IPS-15b (cell line): ENCODE measurements around the gene GRK7.
"Not testable (repeated sequence)": the region's sequence is repeated elsewhere in the genome, so short reads cannot be mapped to it uniquely, and the experiment has no call there.

Experiments used
- H3K27me3 ChIP-seq: one replicate; pipeline ENCODE4 v1.6.1; 2013; ENCODE audit warnings: low read length; ENCODE audit not compliant: control insufficient read depth, insufficient read depth
- H3K36me3 ChIP-seq: one replicate; pipeline ENCODE4 v1.6.1; 2013; ENCODE audit warnings: low read length; ENCODE audit not compliant: control insufficient read depth, insufficient read depth
- H3K4me1 ChIP-seq: one replicate; pipeline ENCODE4 v1.6.1; 2013; ENCODE audit warnings: mild to moderate bottlenecking, low read length; ENCODE audit not compliant: control insufficient read depth, insufficient read depth
- H3K4me3 ChIP-seq: one replicate; pipeline ENCODE4 v1.5.1; 2013; ENCODE audit warnings: low read depth, low read length
- H3K9ac ChIP-seq: one replicate; pipeline ENCODE4 v1.6.1; 2013; ENCODE audit warnings: low read depth, mild to moderate bottlenecking, low read length
- H3K9me3 ChIP-seq: one replicate; pipeline ENCODE4 v1.6.1; 2013; ENCODE audit warnings: mild to moderate bottlenecking, low read length; ENCODE audit not compliant: control insufficient read depth, insufficient read depth

The GRK7 gene

DNA sequence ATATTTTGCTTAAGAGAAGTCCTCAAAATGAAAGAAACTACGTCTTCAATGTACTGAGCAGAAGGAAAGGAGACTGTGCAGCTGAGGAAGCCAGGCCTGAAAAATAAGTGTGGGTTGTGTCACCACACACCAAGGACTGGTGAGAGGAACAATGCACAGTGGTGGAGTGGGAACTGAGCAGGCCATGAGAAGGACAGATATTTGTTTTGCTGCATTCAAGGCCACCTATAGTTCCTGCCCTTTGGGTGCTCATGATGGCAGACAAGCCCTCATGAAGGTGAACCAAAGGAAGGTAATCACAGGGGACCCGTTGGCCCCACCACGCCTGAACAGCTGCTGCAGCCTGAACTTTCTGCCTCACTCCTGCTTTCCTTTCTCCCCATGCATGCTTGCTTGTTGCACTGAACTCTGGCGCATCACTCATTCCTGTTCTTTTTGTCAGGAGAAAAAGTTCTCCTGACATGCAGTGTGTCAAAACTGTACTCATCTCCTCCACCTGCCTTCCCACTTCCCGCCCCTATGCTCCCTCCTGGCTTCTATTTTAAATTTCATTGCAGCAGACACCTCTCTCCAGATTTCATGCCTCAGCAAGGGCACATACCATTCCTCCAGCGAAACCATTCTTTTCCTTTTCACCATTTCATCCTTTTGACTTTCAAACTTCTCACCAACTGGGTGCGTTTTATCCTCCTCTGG, 27.3 kb upstream of the GRK7 start:
- Histone ChIP-seq H3K4me1 (peaks cover 6% of the 10 kb centered on the region), H3K9me3 (no peaks in the 10 kb centered on the region), H3K36me3 (peaks cover 2% of the 10 kb centered on the region), H3K27me3 (no peaks in the 10 kb centered on the region), H3K4me3 (no peak overlapping the region), H3K9ac (no peak overlapping the region)

DNA sequence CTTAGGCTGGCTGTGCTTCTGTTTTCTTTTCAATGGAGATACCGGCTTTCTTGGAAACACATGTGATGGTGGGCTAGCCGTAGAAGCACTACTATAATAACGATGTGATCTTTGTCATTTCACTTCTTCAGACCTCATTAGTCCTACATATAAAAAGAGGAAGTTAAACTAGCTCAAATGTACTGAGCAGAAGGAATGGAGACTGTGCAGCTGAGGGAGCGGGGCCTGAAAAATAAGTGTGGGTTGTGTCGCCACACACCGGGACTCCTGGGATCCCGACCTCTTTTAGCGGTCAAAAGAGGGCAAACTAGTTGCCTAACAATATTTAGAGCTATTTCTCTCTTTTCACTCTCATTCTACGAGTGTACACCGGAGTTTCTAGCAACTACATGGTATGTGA, 26.1 kb upstream of the GRK7 start:
- Histone ChIP-seq H3K4me1 (peaks cover 6% of the 10 kb centered on the region), H3K27me3 (no peaks in the 10 kb centered on the region), H3K36me3 (peaks cover 2% of the 10 kb centered on the region), H3K9ac (no peak overlapping the region), H3K9me3 (no peaks in the 10 kb centered on the region), H3K4me3 (no peak overlapping the region)

GRCh38 chr3:141737678-141738021, 25.6 kb upstream of the GRK7 start:
- peak overlapping the region; percentile 41 for H3K4me3 ChIP-seq
- no peaks in the 10 kb centered on the region for H3K9me3 ChIP-seq
- peaks cover 6% of the 10 kb centered on the region for H3K4me1 ChIP-seq
- peaks cover 2% of the 10 kb centered on the region for H3K36me3 ChIP-seq
- no peaks in the 10 kb centered on the region for H3K27me3 ChIP-seq
- no peak overlapping the region for H3K9ac ChIP-seq

GRCh38 chr3:141738022-141738890, 25.0 kb upstream of the GRK7 start, which contains the start of gene RNF7:
RNF7 (plus strand) TSS chr3:141738298; CDS start chr3:141738342, 44 bp downstream.
- H3K9me3 ChIP-seq, result no peaks in the 10 kb centered on the region
- H3K4me1 ChIP-seq, result peaks cover 7% of the 10 kb centered on the region
- peak within 1 kb of the TSS; percentile 99 for H3K9ac ChIP-seq
- H3K4me3 ChIP-seq, result peak within 1 kb of the TSS; percentile 98
- no peaks in the 10 kb centered on the region for H3K27me3 ChIP-seq
- H3K36me3 ChIP-seq, result peaks cover 2% of the 10 kb centered on the region

- H3K27me3 ChIP-seq, result no peaks in the 10 kb centered on the region
- peaks cover 2% of the 10 kb centered on the region for H3K36me3 ChIP-seq
- H3K9me3 ChIP-seq, result no peaks in the 10 kb centered on the region
- peak overlapping the region; percentile 99 for H3K9ac ChIP-seq
- H3K4me3 ChIP-seq, result peak overlapping the region; percentile 98
- H3K4me1 ChIP-seq, result peaks cover 7% of the 10 kb centered on the region
Observed at GRCh38 chr3:141738891-141739363, 24.3 kb upstream of the GRK7 start.

DNA sequence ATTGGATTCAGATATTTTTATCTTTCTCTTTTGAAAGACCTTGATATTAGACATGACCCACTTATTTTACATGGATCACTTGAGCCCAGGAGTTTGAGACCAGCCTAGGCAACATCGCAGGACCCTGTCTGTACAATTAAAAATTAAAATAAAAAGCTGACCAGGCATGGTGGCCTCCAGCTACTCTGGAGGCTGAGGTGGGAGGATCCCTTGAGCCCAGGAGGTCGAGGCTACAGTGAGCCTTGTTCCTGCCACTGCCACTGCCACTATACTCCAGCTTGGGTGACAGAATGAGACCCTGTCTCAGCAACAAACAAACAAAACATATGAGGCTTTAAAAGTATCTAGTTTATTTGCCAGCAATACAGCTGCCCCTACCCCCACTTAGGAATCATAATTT, 23.5 kb upstream of the GRK7 start:
- Histone ChIP-seq H3K36me3 (peaks cover 2% of the 10 kb centered on the region), H3K9me3 (no peaks in the 10 kb centered on the region), H3K4me3 (peak overlapping the region; percentile 98), H3K4me1 (peaks cover 7% of the 10 kb centered on the region), H3K9ac (no peak overlapping the region), H3K27me3 (no peaks in the 10 kb centered on the region)

GRCh38 chr3:141740349-141740748, 22.9 kb upstream of the GRK7 start:
- H3K9me3 ChIP-seq, result no peaks in the 10 kb centered on the region
- H3K9ac ChIP-seq, result no peak overlapping the region
- peaks cover 7% of the 10 kb centered on the region for H3K4me1 ChIP-seq
- peaks cover 6% of the 10 kb centered on the region for H3K36me3 ChIP-seq
- H3K4me3 ChIP-seq, result no peak overlapping the region
- H3K27me3 ChIP-seq, result no peaks in the 10 kb centered on the region

DNA sequence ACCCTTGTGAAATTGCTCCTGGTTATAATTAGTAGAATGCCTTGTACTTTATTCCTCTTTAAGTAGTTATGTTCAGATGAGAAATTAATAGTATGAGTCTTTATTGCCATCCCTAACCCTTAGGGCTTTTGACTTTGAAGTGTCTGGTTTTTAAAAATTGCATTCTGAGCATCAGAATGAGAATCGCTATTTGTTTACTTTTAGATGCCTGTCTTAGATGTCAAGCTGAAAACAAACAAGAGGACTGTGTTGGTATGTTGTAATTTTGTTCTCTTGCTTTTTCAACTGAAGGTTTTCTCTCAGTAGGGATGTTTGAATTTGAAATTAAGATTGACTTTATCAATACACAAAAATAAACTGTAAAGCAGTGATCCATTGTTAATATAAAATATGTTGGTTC, 19.9 kb upstream of the GRK7 start:
- peaks cover 7% of the 10 kb centered on the region for H3K36me3 ChIP-seq

GRCh38 chr3:141746962-141747361, 16.2 kb upstream of the GRK7 start:
- Histone ChIP-seq H3K9ac (no peak overlapping the region), H3K27me3 (no peaks in the 10 kb centered on the region), H3K9me3 (no peaks in the 10 kb centered on the region), H3K36me3 (peaks cover 6% of the 10 kb centered on the region), H3K4me3 (no peak overlapping the region), H3K4me1 (peaks cover 2% of the 10 kb centered on the region)

More for the DNA sequence above, 19.9 kb upstream of the GRK7 start:
- H3K4me3 ChIP-seq, result no peak overlapping the region
- H3K4me1 ChIP-seq, result peaks cover 7% of the 10 kb centered on the region
- no peaks in the 10 kb centered on the region for H3K9me3 ChIP-seq
- H3K27me3 ChIP-seq, result no peaks in the 10 kb centered on the region
- H3K9ac ChIP-seq, result no peak overlapping the region

DNA sequence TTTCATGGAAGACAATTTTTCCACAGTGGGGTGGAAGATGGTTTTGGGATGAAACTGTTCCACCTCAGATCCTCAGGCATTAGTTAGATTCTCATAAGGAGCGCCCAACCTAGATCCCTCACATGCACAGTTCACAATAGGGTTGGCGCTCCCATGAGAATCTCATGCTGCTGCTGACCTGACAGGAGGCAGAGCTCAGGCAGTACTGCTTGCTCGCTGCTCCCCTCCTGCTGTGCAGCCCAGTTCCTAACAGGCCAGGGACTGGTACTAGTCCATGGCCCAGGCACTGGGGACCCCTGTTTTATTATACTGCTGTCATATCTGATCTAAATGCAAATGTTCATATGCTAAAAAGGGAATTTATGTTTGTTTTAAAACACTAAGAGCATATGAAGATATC, 9.8 kb upstream of the GRK7 start:
- H3K9me3 ChIP-seq, result no peaks in the 10 kb centered on the region

DNA sequence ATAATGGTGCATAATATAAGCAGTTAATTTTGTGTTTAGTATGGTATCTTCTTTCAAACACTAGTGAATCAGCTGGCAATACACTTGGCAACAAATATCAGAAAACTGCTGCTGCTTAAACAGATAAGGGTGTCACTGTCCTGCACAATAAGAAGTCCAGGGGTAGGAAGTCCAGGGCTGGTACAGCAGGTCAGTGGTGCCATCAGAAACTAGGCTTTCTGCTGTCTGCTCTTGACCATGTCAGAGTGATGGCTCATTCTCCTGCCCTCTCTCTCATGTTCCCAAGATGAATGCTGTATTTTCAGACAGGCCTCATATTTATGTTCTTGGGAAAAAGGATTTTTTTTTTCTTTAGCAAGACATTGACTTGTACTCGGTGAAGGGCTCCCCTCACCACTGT, 9.2 kb upstream of the GRK7 start:
- no peaks in the 10 kb centered on the region for H3K36me3 ChIP-seq
- H3K27me3 ChIP-seq, result no peaks in the 10 kb centered on the region
- H3K9ac ChIP-seq, result no peak overlapping the region
- H3K4me1 ChIP-seq, result no peaks in the 10 kb centered on the region
- H3K9me3 ChIP-seq, result no peaks in the 10 kb centered on the region
- H3K4me3 ChIP-seq, result no peak overlapping the region

More for the DNA sequence above, 9.8 kb upstream of the GRK7 start:
- no peaks in the 10 kb centered on the region for H3K4me1 ChIP-seq
- no peak overlapping the region for H3K4me3 ChIP-seq
- H3K27me3 ChIP-seq, result no peaks in the 10 kb centered on the region
- H3K36me3 ChIP-seq, result no peaks in the 10 kb centered on the region
- H3K9ac ChIP-seq, result no peak overlapping the region

DNA sequence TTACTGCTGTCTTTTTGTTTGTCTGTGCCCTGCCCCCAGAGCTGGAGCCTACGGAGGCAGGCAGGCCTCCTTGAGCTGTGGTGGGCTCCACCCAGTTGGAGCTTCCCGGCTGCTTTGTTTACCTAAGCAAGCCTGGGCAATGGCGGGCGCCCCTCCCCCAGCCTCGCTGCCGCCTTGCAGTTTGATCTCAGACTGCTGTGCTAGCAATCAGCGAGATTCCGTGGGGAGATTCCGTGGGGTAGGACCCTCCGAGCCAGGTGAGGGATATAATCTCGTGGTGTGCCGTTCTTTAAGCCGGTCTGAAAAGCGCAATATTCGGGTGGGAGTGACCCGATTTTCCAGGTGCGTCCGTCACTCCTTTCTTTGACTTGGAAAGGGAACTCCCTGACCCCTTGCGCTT, 656 bp upstream of the GRK7 start:
- not testable (repeated sequence) for H3K4me1 ChIP-seq, H3K9ac ChIP-seq, H3K36me3 ChIP-seq, H3K9me3 ChIP-seq
- H3K27me3 ChIP-seq, result peaks cover 12% of the 10 kb centered on the region
- peak overlapping the region; percentile 46 for H3K4me3 ChIP-seq
